ENCODE data around the gene LHX2. TPM values are rescaled to one million over a fixed set of nuclear protein-coding genes. Genes with fewer than 3 reads are reported as not detected.

LHX2 gene
- total RNA-seq, 3 donors from 2014 or later (not counting 1 experiment from before 2014, with no cell fraction given), result not detected

- Mint-ChIP-seq H3K4me3 (no peak overlapping the region), H3K27me3 (ENCODE audit: low read depth in 2 of 2) (peaks cover 43 to 57% of the 10 kb centered on the region in 2 donors), H3K4me1 (no peaks in the 10 kb centered on the region), H3K9me3 (no peaks in the 10 kb centered on the region), H3K27ac (no peak overlapping the region), H3K36me3 (no peaks in the 10 kb centered on the region)
- TF ChIP-seq CTCF (IDR thresholded peaks at IDR 0.05), result no peak
- no peak overlapping the region for H3K4me3 ChIP-seq (ENCODE audit: low read length)
- intact Hi-C loops (cut with micrococcal nuclease), result no loop called here
- ATAC-seq, result no peak
- peaks cover 4% of the 10 kb centered on the region for H3K4me1 ChIP-seq (ENCODE audit: control insufficient read depth, insufficient read depth, low read length)
- H3K27ac ChIP-seq (ENCODE audit: low read length), result no peak overlapping the region
- DNase-seq, result no peak
- 77% methylated on average over 3 of the region's 3 CpGs for WGBS (ENCODE audit: insufficient coverage)
- H3K36me3 ChIP-seq (ENCODE audit: control insufficient read depth, insufficient read depth, low read length), result no peaks in the 10 kb centered on the region
- no peaks in the 10 kb centered on the region for H3K9me3 ChIP-seq (ENCODE audit: control insufficient read depth, insufficient read depth, low read length)
- peaks cover 13% of the 10 kb centered on the region for H3K27me3 ChIP-seq (ENCODE audit: control insufficient read depth, insufficient read depth, low read length)
Measured at GRCh38 chr9:124033967-124034366, 22.4 kb downstream of the LHX2 start.

DNA sequence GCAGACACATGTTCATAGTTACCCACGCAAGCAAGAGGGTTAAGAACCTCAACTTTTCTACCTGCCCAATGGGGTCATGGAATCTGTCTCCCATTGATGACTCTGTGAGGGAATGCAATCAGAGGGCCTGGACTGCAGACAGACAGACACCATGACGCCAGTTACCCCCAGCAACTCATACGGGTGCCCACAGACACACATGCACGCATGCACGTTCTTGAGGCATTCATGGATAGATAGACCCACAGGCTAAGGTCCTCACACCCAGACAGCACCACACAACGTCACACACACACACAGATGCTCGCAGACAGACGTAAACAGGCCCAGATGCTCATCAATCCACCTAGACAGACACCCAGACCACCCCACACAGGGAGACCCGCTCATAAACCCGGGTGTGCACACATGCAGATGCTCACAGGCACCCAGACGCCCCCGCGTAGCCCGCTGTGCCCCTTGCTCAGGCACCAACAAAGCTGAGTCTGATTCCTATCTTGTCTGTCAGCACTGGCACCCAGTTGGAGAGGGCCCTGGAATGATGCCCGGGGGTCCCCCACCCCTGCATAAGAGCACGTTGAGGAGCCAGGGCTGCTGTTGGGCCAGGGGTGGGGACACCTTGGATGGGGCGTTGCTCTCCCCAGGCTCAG is 23.6 kb downstream of the LHX2 start:
- peaks cover 49 to 59% of the 10 kb centered on the region in 2 donors for H3K27me3 Mint-ChIP-seq (ENCODE audit: low read depth in 2 of 2)
- no peak overlapping the region for H3K4me3 Mint-ChIP-seq
- no peak overlapping the region for H3K27ac Mint-ChIP-seq
- H3K4me3 ChIP-seq (ENCODE audit: low read length), result no peak overlapping the region
- no peaks in the 10 kb centered on the region for H3K36me3 ChIP-seq (ENCODE audit: control insufficient read depth, insufficient read depth, low read length)
- intact Hi-C loops (cut with micrococcal nuclease), result no loop called here
- DNase-seq (no peak), ATAC-seq (no peak)
- H3K27ac ChIP-seq (ENCODE audit: low read length), result no peak overlapping the region
- 85% methylated on average over 17 of the region's 17 CpGs for WGBS (ENCODE audit: insufficient coverage)
- H3K27me3 ChIP-seq (ENCODE audit: control insufficient read depth, insufficient read depth, low read length), result peaks cover 16% of the 10 kb centered on the region
- H3K4me1 Mint-ChIP-seq, result no peaks in the 10 kb centered on the region
- H3K4me1 ChIP-seq (ENCODE audit: control insufficient read depth, insufficient read depth, low read length), result peaks cover 4% of the 10 kb centered on the region
- no peaks in the 10 kb centered on the region for H3K9me3 ChIP-seq (ENCODE audit: control insufficient read depth, insufficient read depth, low read length)
- no peaks in the 10 kb centered on the region for H3K36me3 Mint-ChIP-seq
- no peak for TF ChIP-seq CTCF (IDR thresholded peaks at IDR 0.05)
- H3K9me3 Mint-ChIP-seq, result no peaks in the 10 kb centered on the region

DNA sequence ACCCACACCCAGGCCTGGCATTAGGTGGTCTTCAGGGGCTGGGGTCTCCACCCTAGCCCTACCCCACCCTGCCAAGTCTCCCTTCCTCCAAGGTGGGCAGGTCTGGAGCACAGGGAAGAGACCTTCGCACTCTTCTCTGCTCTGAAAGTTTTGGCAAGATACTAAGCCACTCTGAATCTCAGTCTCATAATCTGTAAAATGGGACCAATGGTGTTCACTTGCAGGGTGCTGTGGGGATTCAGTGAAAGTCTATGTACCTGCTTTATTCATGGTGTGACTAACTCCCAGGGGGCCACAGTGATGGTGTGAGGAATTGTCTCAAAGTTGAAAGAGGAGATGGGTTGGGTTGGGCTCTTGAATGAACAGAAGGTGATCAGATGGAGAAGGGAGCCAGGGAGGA is 25.0 kb downstream of the LHX2 start:
- 88% methylated on average over 1 of the region's 1 CpG for WGBS (ENCODE audit: insufficient coverage)
- Mint-ChIP-seq H3K27me3 (ENCODE audit: low read depth in 2 of 2) (peaks cover 50 to 56% of the 10 kb centered on the region in 2 donors), H3K27ac (no peak overlapping the region), H3K36me3 (no peaks in the 10 kb centered on the region), H3K4me1 (peaks cover 0 to 4% of the 10 kb centered on the region in 2 donors), H3K9me3 (no peaks in the 10 kb centered on the region), H3K4me3 (no peak overlapping the region)
- Histone ChIP-seq H3K4me1 (ENCODE audit: control insufficient read depth, insufficient read depth, low read length) (peaks cover 13% of the 10 kb centered on the region), H3K36me3 (ENCODE audit: control insufficient read depth, insufficient read depth, low read length) (no peaks in the 10 kb centered on the region), H3K4me3 (ENCODE audit: low read length) (no peak overlapping the region), H3K9me3 (ENCODE audit: control insufficient read depth, insufficient read depth, low read length) (no peaks in the 10 kb centered on the region), H3K27me3 (ENCODE audit: control insufficient read depth, insufficient read depth, low read length) (peaks cover 23% of the 10 kb centered on the region), H3K27ac (ENCODE audit: low read length) (no peak overlapping the region)
- DNase-seq, result no peak
- intact Hi-C loops (cut with micrococcal nuclease), result no loop called here
- no peak for TF ChIP-seq CTCF (IDR thresholded peaks at IDR 0.05)
- no peak for ATAC-seq

DNA sequence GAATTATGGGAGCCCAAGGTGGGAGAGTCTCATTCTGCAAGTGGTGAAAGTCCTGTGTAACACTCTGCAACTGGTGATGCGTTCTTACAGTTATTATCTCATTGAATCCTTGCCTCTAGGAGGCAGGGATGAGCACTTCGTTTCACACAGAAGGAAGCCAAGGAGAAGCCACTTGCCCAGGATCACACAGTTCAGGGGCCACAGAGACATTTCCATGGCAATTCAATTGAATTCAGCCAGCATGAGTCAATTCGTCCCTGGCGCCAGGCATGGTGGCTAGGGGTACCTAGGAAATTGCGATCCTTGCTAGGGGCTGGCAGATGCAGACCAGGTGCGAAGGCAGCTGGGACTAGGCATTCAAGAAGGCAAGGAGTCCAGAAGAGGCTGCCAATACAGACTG is 26.2 kb downstream of the LHX2 start:
- Histone ChIP-seq H3K36me3 (ENCODE audit: control insufficient read depth, insufficient read depth, low read length) (no peaks in the 10 kb centered on the region), H3K9me3 (ENCODE audit: control insufficient read depth, insufficient read depth, low read length) (no peaks in the 10 kb centered on the region), H3K27me3 (ENCODE audit: control insufficient read depth, insufficient read depth, low read length) (peaks cover 18% of the 10 kb centered on the region), H3K4me1 (ENCODE audit: control insufficient read depth, insufficient read depth, low read length) (peaks cover 9% of the 10 kb centered on the region), H3K4me3 (ENCODE audit: low read length) (no peak overlapping the region), H3K27ac (ENCODE audit: low read length) (no peak overlapping the region)
- peaks cover 44 to 47% of the 10 kb centered on the region in 2 donors for H3K27me3 Mint-ChIP-seq (ENCODE audit: low read depth in 2 of 2)
- no peak for DNase-seq
- H3K27ac Mint-ChIP-seq, result no peak overlapping the region
- no peaks in the 10 kb centered on the region for H3K36me3 Mint-ChIP-seq
- no peak for TF ChIP-seq CTCF (IDR thresholded peaks at IDR 0.05)
- no peak overlapping the region for H3K4me3 Mint-ChIP-seq
- H3K4me1 Mint-ChIP-seq, result peaks cover 0 to 7% of the 10 kb centered on the region in 2 donors
- ATAC-seq, result no peak
- 58% methylated on average over 6 of the region's 6 CpGs for WGBS (ENCODE audit: insufficient coverage)
- intact Hi-C loops (cut with micrococcal nuclease), result no loop called here
- H3K9me3 Mint-ChIP-seq, result no peaks in the 10 kb centered on the region
